OCI-LY3 (cell line): ENCODE data around the gene AKAP12.

Source experiments
- CTCF ChIP-seq: fragments of 200-600, 300-600 bp; sonication (generic); IDR thresholded peaks from 2 replicates; pipeline ENCODE4 v1.5.1; 2014; ENCODE audit warnings: antibody characterized with exemption, low read length, low read depth
- EZH2phosphoT487 ChIP-seq: fragments of 200-600 bp; shearing (Covaris generic); IDR thresholded peaks from 2 replicates; pipeline ENCODE4 v1.6.1; 2018; ENCODE audit warnings: antibody characterized with exemption, mixed run types, low read depth

GRCh38 chr6:151327101-151327500, 87.3 kb downstream of the AKAP12 start:
- TF ChIP-seq CTCF (no peak), EZH2phosphoT487 (no peak)
